ENCODE data around the gene MACROD2.

The MACROD2 gene

GRCh38 chr20:15336536-15336935 is 1341.2 kb downstream of the MACROD2 start:
- TF ChIP-seq CTCF (IDR thresholded peaks at IDR 0.05; ENCODE audit: borderline replicate concordance, control extremely low read depth, extremely low read depth, insufficient read depth, missing control alignments), result no peak
- no peak for DNase-seq (ENCODE audit: low spot score)
- in situ Hi-C loops (cut with MboI; ENCODE audit: low sequenced_read_pairs, unreplicated experiment), result no loop called here

DNA sequence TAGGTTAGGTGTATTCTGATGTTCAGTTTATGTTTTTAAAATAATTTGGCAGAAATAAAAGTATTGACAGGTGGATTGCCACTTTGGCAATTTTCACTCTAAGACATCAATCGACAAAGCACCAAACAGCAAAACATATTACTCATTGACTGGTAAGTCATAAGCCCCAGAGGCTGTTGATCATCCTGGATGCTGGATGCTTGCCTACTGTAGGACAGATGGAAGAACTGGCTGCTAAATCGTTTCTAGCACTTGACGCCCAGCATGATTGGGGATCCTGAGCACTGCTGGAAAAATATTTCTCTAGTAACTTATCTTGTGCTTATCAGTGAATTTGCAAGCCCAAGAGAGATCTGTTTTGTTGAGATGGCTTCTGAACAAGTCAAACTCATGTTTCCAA is 1343.9 kb downstream of the MACROD2 start:
- in situ Hi-C loops (cut with MboI; ENCODE audit: low sequenced_read_pairs, unreplicated experiment), result no loop called here
- DNase-seq (ENCODE audit: low spot score), result no peak
- no peak for TF ChIP-seq CTCF (IDR thresholded peaks at IDR 0.05; ENCODE audit: borderline replicate concordance, control extremely low read depth, extremely low read depth, insufficient read depth, missing control alignments)

GRCh38 chr20:15342991-15343523 is 1347.7 kb downstream of the MACROD2 start:
- DNase-seq (ENCODE audit: low spot score), result no peak
- in situ Hi-C loops (cut with MboI; ENCODE audit: low sequenced_read_pairs, unreplicated experiment), result no loop called here
- TF ChIP-seq CTCF (IDR thresholded peaks at IDR 0.05; ENCODE audit: borderline replicate concordance, control extremely low read depth, extremely low read depth, insufficient read depth, missing control alignments), result no peak

DNA sequence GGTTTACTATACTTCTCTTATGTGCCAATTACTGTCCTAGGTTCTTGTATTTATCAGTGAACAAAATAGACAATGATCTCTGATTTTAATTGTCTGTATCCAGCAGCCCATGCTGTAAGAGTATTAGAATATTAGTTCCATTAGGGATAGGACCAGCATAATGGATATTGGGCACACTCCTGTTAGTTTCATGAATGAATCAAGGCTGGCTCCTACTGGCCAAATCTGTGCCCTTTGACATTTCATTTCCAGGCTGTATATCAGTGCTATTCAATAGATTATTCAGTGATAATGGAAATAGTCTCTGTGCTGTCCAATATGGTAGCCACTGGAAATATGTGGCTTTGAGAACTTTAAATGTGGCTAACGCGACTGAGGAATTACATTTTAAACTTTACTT is 1350.0 kb downstream of the MACROD2 start:
- DNase-seq (ENCODE audit: low spot score), result no peak
- no peak for TF ChIP-seq CTCF (IDR thresholded peaks at IDR 0.05; ENCODE audit: borderline replicate concordance, control extremely low read depth, extremely low read depth, insufficient read depth, missing control alignments)
- in situ Hi-C loops (cut with MboI; ENCODE audit: low sequenced_read_pairs, unreplicated experiment), result no loop called here

- no peak for TF ChIP-seq CTCF (IDR thresholded peaks at IDR 0.05; ENCODE audit: borderline replicate concordance, control extremely low read depth, extremely low read depth, insufficient read depth, missing control alignments)
- in situ Hi-C loops (cut with MboI; ENCODE audit: low sequenced_read_pairs, unreplicated experiment), result no loop called here
- DNase-seq (ENCODE audit: low spot score), result no peak
Observed at GRCh38 chr20:15346657-15347280, 1351.5 kb downstream of the MACROD2 start.

DNA sequence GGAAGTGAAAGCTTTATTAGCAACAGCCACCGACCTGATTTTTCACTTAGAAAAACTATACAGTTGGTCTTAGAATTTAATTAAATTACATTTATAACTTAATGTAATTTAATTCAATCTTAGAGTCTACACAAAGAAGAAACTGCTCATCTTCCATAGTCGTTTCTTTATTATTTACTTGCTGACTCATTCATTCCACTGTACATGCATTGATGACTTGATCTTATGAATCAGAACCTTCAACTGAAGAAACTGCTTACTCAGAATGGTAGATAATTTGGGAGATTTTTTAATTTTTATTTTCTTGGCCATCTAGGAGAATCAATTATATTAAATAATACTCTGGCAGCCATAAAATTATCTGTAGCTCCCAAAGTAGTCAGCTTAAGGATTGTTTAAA is 1363.7 kb downstream of the MACROD2 start:
- TF ChIP-seq CTCF (IDR thresholded peaks at IDR 0.05; ENCODE audit: borderline replicate concordance, control extremely low read depth, extremely low read depth, insufficient read depth, missing control alignments), result no peak
- DNase-seq (ENCODE audit: low spot score), result no peak
- in situ Hi-C loops (cut with MboI; ENCODE audit: low sequenced_read_pairs, unreplicated experiment), result no loop called here

All from GM13976 (cell line).